Right renal pelvis (tissue), 4 donors: Measurements from ENCODE around the gene SNX20. TPM values are rescaled to one million over a fixed set of nuclear protein-coding genes. Genes with fewer than 3 reads are reported as not detected.

Experiments used
- DNase-seq, 4 donors: peaks; one replicate each; pipeline ENCODE4 v3.0.0-alpha.2; 2013; ENCODE audit warnings: low read depth in 4 of 4, low spot score in 3 of 4, missing footprints in 1 of 4
- polyA plus RNA-seq, 4 donors: library from polyadenylated mRNA; unstranded; fragments of 120-200 nt; gene quantifications; one replicate each; pipeline ENCODE4 v1.2.1, GENCODE V29; 2013; ENCODE audit not compliant: insufficient read length in 4 of 4

Gene SNX20
- polyA plus RNA-seq, 4 donors = 0.43 to 0.59 (median 0.51) TPM

DNA sequence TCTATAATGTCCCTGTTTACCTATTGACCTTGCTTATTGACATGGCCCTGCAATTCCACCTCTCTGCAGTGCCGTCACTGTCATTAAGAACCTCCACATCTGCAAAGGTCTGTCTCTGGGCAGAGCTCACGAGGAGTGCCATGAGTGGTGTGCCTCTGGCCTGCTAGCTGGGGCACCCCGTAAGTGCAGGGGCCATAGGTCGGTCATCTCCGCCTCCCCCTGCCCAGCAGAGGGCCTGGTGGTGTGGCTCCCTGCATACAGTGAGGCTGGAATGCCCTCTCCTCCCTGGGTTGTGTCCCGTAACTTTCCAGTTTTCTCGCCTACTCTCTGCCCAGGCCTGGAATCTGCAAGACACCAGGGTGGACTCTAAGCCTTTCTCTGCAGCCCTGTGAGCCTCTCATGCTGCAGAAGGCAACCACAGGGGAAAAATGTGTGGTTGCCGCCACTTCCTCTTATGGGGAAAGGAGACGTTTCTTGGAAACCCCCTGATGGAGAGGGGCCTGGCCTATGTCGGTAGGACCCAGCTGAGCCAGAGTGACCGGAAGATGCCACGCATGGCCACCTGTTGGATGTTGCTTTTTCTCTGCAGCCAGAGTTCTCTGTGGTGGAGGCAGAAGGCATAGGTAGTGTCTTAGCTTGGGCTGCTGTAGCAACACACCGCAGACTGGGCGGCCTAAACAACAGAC lies 2.7 kb upstream of the SNX20 start:
- DNase-seq = no peak

DNA sequence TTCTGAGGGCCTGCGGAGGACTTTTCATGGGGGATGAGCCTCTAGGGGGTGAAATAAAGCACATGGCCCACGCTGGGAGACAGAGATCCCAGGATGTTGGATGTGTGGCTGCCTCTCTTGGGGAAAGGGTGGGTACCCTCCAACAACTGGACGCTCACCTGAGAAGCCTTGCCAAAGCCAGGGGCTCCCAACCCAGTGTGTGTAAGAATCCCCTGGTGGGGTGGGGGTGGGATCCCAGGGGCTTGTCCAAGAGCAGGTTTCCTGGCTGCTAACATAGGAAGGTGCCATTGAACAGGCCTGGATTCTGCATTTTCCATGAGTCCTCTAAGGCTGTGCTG lies 587 bp downstream of the SNX20 start:
- DNase-seq = no peak

DNA sequence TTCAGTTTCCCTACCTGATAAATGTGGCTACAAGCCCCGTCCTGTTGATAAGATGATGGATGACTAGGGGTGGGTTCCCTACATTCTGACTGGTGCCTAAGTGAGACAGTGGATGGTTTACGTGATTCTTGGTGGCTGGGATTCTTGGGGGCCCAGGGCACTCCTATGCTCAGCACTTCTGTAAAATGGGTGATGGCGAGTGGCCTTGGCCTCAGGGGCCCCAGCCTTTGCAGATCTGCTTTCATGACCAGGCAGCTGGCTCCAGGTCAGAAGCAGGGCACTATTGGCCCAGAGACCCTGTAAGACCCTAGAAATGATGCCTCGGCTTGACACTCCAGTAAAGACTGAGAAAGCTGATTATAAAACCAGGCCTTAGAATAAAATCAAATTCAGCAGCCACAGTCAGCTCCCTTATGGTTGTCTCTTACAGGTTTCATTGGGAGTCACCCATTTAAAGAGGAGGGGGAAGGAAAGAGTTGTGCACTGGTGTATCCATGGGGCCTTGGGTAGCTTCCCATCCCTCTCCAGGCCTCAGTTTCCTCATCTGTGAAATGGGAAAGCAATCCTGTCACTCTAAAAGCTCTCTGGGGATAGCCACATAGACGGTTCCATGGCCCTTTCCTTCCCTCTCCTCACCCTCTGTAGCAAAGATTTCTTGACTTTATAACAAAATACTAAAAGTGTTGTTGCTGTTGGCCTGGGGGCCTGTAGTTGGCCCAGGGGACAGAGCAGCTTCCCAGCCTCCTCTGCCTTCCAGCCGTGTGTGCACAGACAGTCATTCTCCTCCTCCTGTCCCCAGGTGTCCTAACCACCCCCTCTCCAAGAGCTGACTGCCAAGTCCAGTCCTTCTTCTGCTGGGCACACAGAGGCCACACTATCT lies 1.2 kb downstream of the SNX20 start:
- no peak for DNase-seq

DNA sequence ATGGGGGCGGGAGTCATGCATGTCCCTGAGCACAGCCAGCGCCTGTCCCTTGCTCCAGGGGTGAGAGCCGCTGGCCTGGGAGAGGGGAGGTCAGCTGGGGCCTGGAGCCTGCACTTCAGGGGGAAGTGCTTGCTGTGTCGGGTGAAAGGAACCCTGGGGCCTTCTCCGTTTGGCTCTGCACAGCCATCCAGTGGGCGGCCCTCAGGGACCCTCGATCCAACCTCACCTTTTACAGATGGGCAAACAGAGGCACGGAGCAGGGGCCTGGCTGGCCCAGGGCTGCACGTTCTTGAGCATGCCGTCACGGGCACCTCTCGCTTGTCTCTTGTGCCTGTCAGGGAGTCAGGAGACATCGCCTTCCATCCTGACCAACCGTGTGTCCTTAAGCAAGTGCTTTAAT lies 1.8 kb downstream of the SNX20 start:
- no peak for DNase-seq

DNA sequence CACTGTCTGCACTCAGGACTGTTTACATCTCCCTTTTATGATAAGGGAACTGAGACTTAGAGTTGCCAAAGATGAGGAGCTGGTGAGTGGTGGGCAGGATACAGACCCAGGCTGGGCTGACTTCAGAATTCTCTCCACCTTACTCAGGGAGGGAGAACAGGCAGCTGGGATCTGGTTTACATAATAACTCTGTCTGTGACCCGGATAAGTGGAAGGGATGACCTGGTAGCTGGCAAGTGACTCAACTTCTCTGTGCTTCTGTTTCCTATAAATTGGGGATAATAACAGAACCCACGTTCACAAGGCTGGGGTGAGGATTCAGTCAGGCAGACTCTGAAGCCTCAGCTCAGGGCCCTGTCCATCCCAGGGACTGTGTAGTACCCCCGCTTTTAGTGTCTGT lies 2.6 kb downstream of the SNX20 start:
- DNase-seq = no peak

DNA sequence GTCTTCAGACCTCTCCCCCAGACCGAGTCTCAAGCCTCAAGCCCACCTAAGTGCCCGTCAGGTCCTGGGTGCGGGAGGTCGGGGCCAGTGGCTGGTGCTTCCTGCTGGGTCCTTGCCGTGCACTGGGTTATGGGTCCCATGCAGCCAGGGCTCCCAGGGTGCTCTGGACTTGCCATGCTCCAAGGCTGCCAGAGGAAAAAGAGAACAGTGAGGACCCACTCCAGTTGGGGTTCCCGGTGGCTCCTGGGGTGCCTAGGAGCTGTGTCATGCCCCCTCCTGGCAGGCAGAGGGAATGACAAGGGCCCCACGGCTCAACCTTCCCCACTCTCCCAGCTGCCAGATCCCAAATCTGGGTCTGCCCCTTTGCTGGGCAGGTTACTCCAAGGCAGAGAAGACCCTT lies 3.8 kb downstream of the SNX20 start:
- no peak for DNase-seq

DNA sequence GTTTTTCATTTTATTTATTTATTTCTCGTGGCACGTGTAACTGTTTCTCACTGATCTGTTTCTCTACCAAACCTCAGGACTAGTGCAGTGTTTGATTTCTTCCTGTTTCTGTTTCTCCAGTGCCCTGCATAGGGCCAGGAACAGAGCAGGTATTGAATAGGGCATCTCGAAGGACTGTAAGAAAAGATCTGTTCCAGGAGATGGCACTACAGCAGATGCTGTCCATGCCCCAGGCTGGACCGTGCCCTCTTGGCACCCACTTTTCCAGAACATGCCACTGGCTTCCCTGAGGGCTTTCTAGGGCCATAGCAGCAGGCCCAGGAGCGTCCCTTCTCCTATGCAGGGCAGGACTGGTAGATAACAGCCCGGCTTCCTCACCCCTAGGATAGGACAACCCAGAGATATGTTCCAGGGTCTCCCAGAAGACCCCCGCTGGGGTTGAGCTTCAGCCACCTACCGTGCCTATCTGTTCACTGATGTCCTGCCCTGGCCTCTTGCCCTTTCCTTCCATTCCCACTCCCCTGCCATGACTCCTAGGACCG lies 4.4 kb downstream of the SNX20 start:
- no peak for DNase-seq

DNA sequence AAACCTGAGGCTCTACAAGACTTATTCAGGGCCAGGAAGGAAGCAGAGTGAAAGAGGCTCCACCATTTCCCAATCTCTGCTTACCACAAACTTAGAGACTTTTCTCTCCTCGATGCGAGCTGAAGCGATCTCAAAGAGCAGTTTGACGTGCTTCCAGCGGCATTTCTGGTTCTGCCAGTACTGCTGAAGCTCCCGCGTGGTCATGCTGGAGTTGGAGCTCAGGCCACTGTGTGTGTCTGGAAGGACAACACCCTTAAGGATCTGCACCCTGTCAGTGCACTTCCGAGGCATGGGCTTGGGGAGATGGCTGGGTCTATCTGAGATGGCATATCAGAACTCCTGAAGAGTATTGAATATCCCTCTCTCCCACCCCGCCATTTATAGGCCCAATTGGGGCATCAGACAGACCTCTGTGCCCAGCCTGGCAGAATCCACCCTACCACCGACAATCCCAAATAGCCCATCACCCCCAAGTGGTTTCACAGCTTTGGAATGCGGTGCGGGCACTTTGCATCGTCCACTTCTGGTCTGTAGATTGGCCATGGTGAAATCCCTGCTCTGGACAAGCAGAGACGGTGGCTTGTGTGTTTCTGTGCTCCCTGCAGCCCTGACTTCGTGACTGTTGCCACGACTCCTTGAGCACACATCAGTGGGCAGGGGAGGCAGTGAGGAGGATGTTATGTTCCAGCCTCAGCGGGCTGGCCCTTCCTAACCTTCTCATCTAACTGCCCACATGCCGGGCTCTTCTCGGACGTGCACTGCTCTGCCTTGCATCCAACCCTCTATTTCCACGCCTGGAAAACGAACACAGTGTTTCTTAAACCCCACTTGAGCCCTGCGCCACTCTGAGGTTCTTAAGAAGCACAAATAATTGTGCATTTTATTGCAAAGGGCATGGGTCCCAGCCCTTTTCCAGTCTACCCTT lies 5.2 kb downstream of the SNX20 start:
- no peak for DNase-seq

DNA sequence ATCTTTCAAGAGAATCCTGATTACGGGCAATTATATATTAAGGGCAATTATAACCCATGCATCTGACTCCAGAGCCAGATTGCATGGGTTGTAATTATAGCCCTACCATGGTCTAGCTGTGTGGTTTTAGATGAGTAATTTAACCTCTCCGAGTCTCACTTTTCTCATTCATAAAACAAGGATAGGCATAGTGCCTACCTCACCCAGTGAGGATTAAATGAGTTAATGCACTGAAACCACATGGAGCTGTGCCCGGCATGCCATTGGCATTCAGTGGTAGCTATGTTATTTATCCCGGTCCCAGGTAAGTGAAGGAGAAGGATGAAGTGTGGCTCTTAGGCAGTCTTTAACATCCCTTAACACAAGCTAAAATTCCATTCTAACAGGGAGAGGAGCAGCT lies 6.3 kb downstream of the SNX20 start:
- no peak for DNase-seq

DNA sequence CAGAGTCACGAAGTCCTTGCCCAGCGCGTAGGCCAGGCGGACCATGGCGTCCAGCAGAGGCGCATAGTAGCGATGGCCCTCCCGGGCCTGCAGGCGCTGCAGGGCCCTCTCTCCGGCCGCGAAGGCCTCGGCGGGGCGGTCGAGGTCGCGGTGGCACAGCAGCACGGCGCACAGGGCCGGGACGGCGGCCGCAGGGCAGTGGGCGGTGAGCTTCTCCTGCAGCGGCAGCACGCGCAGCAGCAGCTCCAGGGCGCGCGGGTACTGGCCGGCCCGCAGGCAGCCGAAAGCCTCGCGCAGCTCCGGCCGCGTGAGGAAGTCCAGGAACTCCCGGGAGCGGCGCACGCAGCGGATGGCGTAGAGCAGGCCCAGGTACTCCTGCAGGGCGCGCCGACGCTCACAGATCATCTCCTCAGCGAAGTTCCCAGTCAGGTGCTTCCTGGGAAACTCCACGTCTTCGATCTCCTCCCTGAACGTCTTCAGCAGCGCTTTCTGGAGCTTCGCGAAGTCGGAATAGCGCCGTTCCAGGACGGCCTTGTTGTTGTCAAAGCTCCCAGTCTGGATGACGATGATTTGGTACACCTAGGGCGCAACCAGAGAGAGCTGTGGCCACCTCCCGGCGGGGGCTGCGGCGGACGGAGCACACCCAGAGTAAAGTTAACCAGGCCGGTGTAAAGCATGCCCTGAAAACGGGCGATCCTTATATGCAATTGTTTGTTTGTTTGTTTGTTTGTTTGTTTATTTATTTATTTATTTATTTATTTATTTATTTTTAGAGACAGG lies 7.4 kb downstream of the SNX20 start:
- DNase-seq = no peak

DNA sequence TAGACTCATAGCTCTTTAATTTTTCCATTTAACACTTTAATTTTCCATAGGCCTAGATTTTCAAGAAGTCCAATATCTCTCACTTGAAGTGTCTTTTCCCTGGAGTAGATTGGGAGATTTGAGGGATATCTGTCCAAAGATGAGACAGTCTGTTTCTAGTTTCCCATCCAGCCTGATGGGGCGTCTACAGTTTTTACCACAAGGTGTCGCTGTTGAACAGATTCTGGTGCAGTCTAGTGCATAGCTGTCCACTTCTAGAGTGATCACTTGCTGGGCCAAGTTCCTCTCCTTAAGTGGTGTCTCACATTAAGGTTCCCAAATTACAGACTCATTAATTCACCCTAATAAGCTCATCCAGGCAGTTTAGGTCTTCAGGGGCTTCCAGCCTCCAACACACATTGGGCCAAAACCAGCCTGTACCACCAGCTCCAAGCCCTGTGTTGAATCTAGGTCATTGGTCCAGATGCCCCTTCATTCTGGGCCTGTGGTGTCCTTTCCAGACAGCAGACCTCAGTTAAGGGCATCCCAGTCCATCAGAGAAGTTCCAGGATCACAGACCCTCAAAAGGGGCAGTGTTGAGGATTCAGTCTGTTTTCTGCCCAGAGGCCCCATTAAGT lies 9.4 kb downstream of the SNX20 start:
- DNase-seq = no peak

DNA sequence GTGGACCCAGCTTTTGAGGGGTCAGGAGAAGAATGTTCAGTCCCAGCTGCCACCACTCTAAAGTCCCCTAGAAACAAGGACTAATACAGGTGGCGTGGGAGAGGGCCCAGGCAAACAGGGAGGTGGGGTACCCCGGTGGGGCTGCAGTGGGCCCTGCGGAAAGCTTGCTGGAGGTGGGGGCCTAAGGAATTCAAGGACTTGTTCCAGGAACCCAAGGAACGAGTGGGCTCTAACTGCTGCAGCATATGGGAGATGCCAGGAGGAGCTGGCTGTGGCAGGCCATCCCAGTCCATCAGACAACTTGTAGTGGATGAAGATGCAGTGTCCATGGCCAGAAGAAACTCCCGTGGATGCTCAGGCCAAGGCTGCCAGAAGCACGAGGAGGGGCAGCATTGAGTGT lies 10.6 kb downstream of the SNX20 start:
- DNase-seq = no peak

DNA sequence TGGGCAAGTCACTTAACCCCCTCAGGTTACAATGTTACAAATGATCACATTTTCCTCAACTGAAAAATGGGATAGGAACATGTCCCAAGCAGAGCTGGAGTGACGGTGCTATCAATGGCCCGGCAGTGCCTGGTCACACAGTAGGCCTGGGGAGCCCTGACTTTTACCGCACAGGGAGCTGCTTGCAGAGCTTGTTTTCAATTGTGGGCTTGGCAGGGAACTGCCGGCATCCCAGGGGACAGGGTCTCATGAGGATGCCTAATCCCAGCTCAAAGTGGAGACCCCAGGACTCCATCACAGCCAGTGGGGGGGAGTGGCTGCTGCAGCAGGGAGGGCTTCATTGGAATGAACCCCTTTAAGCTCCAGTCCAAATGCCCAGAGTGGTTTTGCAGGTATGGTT lies 11.4 kb downstream of the SNX20 start:
- DNase-seq = no peak

DNA sequence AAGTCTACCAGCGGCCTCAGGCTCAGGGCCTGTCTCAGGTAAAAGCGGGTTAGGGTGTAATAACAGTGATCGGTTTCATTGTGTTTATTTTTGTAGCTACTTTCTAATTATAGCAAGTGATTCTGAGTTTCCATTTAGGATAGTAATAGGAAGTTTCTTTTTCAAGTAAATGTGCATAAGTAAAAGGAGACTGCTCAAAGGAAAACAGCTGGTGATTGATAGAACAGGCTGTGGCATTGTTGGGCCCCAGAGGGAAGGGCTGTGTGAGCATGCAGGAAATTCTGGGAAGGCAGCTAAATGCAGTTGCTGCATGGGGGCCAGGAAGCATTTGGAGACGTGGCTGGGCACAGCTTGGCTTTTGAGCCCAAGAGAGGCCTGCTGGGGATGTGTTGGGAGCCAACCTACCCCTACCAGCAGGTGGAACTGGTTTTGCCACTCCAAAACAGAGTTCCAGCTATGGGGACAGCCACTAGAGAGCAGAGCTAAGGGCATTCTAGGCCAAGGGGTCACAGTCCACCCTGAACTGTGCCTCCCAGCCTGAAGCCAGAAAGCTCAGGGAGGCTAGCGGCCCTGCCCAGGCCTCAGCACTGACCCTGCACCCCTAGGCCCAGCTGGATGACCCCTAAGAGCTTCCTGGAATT lies 12.6 kb downstream of the SNX20 start:
- no peak for DNase-seq

DNA sequence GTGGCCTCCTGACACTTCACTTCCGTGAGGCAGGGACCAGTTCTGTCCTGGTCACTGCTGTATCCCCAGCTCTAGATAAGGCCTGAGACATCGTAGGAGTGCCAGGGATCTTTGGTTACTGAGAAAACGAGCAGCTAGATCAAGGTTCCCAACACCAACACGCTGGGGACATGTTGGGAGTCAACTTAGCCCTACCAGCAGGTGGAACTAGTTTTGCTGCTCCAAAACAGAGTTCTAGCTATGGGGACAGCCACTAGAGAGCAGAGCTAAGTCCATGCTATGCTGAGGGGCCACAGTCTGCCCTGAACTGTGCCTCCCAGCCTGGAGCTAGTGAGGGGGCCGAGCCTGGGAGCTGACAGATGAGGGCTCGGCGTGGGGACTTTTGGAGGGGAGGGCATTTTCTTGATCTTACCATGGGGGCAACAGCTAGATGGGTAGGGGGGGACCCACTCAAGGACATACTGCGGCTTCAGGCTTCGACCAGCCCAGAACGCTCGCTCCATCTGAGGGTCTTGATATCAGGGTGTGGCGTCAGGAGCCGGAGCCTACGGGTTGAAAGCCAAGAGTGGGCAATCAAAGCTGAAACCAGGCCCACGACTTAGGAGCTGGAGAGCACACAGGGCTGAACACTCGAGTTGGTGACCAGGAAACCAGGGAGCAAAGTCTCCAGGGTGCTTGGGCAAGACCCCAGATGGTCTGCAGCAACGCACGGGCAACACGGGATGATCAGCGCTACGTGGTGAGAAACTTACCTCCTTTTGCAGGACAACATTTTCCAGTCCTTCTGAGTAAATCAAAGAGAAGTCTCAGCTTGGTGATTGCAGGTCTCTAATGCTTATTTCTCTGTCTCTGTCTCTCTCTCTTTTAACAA lies 13.4 kb downstream of the SNX20 start:
- no peak for DNase-seq

DNA sequence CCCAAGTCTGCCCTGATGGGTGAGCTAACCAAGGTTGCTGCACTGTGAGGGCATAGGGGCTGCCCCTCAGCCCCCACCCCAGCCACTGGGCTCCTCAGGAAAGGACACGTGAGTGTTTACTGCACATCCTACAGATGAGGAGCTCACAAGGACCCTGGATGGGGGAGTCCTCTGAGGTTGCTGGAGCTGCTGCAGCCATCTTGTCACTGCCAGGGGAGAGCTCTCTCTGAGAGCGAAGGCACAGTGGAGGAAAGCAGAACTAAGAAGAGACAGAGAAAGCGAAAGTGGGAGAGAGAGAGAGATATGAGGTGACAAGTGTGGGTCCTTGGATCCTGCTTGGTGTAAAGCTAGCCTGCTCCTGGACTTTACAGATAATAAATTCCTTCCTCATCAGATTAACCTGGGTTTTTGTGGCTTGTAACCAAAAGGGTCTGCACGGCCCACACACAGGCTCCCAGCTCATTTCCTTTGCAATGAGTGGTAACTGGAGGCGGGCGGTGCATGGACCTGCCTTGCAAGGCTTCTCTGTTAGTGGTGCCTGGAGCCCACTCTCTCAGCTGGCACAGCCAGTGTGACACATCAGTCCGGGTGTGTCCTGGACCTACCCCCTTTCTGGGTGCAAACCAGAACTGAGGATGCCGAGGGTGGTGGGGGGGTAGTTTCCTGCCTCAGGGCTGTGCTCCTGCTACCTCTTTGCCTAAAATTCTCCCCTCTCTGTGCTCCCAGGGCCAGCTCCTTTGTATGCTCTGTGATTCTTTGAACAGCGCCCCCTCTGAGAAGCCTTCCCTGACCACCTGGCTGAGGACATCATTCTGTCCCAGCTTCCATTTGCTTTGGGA lies 14.2 kb downstream of the SNX20 start:
- DNase-seq = no peak

DNA sequence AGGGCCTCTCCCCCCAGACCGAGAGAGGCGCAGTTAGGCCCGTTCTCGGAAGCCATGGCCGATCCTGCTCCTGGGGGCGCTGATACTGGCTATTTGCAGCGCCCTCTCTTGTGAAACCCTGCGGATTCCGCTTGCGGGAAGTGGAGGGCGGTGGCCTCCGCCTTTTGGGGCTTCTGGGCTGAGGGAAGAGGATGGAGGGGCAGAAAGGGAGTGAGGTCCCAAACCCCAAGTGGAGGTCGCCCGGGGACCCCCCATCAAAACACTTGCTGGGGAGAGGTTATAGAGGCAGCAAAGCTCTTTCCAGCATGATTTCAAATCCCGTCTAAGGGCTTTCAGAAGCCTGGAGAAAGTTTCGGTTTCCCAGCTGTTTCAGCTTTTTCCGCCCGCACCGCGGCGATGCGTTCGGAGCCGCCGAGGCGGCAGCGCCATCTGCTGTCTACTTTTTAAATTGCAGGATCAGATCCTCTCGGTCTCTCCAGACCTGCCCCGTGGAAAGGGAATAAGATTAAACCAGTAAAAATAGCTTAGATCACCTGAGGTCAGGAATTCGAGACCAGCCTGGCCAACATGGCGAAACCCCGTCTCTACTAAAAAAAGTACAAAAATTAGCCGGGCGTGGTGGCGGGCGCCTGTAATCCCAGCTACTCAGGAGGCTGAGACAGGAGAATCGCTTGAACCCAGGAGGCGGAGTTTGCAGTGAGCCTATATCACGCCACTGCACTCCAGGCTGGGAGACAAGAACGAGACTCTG lies 15.8 kb downstream of the SNX20 start:
- DNase-seq = peak; percentile 48 to 77 (median 60)
